Activated CD8-positive, alpha-beta memory T cell treated with anti-CD3 and anti-CD28 coated beads, Interleukin-2, amount 50 U/mL, for 24 hours (primary cell): ENCODE results near the gene EHMT2.
"Not testable (repeated sequence)": the region's sequence is repeated elsewhere in the genome, so short reads cannot be mapped to it uniquely, and the experiment has no call there.

ENCODE experiments used
- DNase-seq: peaks from one replicate; pipeline ENCODE4 v3.0.0-alpha.2; 2020; ENCODE audit errors: extremely low read depth

Gene EHMT2

GRCh38 chr6:31870385-31870921 lies 27.0 kb downstream of the EHMT2 start:
- DNase-seq: no peak

GRCh38 chr6:31869343-31869742 lies 28.2 kb downstream of the EHMT2 start:
- no peak for DNase-seq

- DNase-seq: not testable (repeated sequence)
Observed at GRCh38 chr6:31868658-31868971, 28.9 kb downstream of the EHMT2 start.

- no peak for DNase-seq
Observed at GRCh38 chr6:31865205-31866118, 32.0 kb downstream of the EHMT2 start.

GRCh38 chr6:31864818-31865204 lies 32.7 kb downstream of the EHMT2 start:
- DNase-seq: no peak

GRCh38 chr6:31864123-31864562 lies 33.4 kb downstream of the EHMT2 start:
- not testable (repeated sequence) for DNase-seq

- peak; percentile 99 for DNase-seq
Observed at GRCh38 chr6:31862344-31863235, 34.9 kb downstream of the EHMT2 start, which contains the start of gene NEU1. TSS of gene NEU1 (minus strand) at chr6:31862821. CDS start at chr6:31862776, 45 bp downstream.

GRCh38 chr6:31861919-31862343 lies 35.6 kb downstream of the EHMT2 start:
- DNase-seq: no peak

GRCh38 chr6:31861150-31861549 lies 36.3 kb downstream of the EHMT2 start:
- no peak for DNase-seq

- no peak for DNase-seq
Observed at GRCh38 chr6:31860349-31860748, 37.1 kb downstream of the EHMT2 start.

- DNase-seq: no peak
Observed at GRCh38 chr6:31859923-31860322, 37.6 kb downstream of the EHMT2 start.

GRCh38 chr6:31858707-31859106 lies 38.8 kb downstream of the EHMT2 start:
- no peak for DNase-seq

GRCh38 chr6:31857774-31858173 lies 39.7 kb downstream of the EHMT2 start:
- DNase-seq: not testable (repeated sequence)

GRCh38 chr6:31851980-31852718 lies 45.3 kb downstream of the EHMT2 start:
- not testable (repeated sequence) for DNase-seq

- no peak for DNase-seq
Observed at GRCh38 chr6:31851485-31851832, 46.0 kb downstream of the EHMT2 start.

GRCh38 chr6:31850765-31851484 lies 46.6 kb downstream of the EHMT2 start:
- no peak for DNase-seq

- no peak for DNase-seq
Observed at GRCh38 chr6:31847276-31847978, 50.1 kb downstream of the EHMT2 start.

- no peak for DNase-seq
Observed at GRCh38 chr6:31844507-31844906, 53.0 kb downstream of the EHMT2 start.

- no peak for DNase-seq
Observed at GRCh38 chr6:31842053-31842452, 55.4 kb downstream of the EHMT2 start.

GRCh38 chr6:31839779-31840126 lies 57.7 kb downstream of the EHMT2 start:
- DNase-seq: not testable (repeated sequence)
